Activated CD4-positive, alpha-beta T cell treated with anti-CD3 and anti-CD28 coated beads, Interleukin-2, amount 10 ng/mL, durations not matched to agents 24 days and 14 days (primary cell): ENCODE results near the gene NPIPA3. TPM values are rescaled to one million over a fixed set of nuclear protein-coding genes. Genes with fewer than 3 reads are reported as not detected.
"Not testable (repeated sequence)": the region's sequence is repeated elsewhere in the genome, so short reads cannot be mapped to it uniquely, and the experiment has no call there.

Experiments
- DNase-seq: peaks from one replicate; pipeline ENCODE4 v3.0.0; 2022
- H3K27ac Mint-ChIP-seq: one replicate; pipeline ENCODE4 v1.8.0; 2022; ENCODE audit warnings: mild to moderate bottlenecking, mixed read lengths
- H3K27me3 Mint-ChIP-seq: one replicate; pipeline ENCODE4 v1.8.0; 2022; ENCODE audit warnings: mixed read lengths
- H3K36me3 Mint-ChIP-seq: one replicate; pipeline ENCODE4 v1.8.0; 2022; ENCODE audit warnings: low read depth, mild to moderate bottlenecking, mixed read lengths
- H3K4me1 Mint-ChIP-seq: one replicate; pipeline ENCODE4 v1.8.0; 2021; ENCODE audit warnings: mixed read lengths
- H3K4me3 Mint-ChIP-seq: one replicate; pipeline ENCODE4 v1.8.0; 2022; ENCODE audit warnings: mild to moderate bottlenecking, moderate library complexity, mixed read lengths
- H3K9me3 Mint-ChIP-seq: one replicate; pipeline ENCODE4 v1.8.0; 2021; ENCODE audit warnings: mixed read lengths
- intact Hi-C: fragments of 100-400 bp; cut with micrococcal nuclease; formaldehyde crosslinking; loops from one replicate; pipeline ENCODE4 v1.15.1; 2023
- total RNA-seq: library from RNA; stranded (reverse); gene quantifications from 2 replicates; pipeline ENCODE4 v1.2.3, GENCODE V29; 2022

NPIPA3 gene
- total RNA-seq, 1 donor from 2014 or later, result 1.4 TPM

DNA sequence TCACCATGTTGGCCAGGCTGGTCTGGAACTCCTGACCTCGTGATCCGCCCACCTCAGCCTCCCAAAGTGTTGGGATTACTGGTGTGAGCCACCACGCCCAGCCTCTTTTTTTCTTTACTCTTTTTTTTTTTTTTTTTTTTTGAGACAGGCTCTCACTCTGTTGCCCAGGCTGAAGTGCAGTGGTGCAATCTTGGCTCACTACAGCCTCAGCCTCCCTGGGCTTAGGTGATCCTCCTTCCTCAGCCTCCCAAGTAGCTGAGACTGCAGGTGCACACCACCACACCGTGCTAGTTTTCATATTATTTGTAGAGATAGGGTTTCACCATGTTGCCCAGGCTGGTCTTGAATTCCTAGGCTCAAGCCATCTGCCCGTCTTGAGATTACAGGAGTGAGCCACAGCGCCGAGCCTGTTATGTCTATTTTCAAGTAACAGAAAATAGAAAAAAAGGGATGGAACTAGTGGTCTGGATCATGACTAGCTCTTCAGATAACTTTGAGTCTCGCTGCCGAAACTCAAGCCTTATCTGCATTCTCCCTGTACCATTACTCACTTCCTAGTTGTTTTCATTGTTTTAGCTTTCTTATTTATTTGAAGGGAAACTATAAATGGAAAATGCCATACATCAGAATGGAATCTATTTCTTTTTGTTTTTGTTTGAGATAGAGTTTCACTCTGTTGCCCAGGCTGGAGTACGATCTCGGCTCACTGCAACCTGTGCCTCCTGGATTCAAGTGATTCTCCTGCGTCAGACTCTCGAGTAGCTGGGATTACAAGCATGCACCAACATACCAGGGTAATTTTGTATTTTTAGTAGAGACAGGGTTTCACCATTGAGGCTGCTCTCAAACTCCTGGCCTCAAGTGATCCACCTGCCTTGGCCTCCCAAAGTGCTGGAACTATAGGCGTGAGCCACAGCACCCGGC is 17.1 kb upstream of the NPIPA3 start:
- H3K4me3 Mint-ChIP-seq, result not testable (repeated sequence)

DNA sequence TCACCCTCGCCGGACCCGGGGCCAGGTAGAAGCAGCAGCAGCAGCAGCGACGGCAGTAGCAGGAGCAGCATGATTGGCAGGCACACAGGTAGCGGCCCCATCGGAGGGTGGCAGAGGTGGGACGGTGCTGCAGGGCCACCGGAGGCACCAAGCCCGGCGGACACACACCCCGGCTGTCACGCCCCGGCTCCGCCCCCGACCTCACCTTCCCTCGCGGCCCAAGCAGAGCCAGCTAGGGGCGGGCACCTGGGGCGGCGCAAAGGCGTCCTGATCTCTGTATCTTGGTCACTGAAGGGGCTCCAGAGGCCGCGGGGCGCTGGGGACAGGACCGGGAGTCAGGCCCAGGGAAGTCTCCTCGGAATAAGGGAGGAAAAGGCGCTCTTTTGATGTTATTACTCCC is 9.1 kb upstream of the NPIPA3 start, which contains the start of gene PLA2G10:
PLA2G10 (minus strand) TSS at position 180 of the 400 bp plus-strand sequence; CDS start at position 101, 79 bp downstream.
- H3K27ac Mint-ChIP-seq, DNase-seq, H3K4me1 Mint-ChIP-seq, H3K27me3 Mint-ChIP-seq, intact Hi-C loops, H3K9me3 Mint-ChIP-seq, H3K4me3 Mint-ChIP-seq, H3K36me3 Mint-ChIP-seq: not testable (repeated sequence)

More for the DNA sequence above, 17.1 kb upstream of the NPIPA3 start:
- H3K9me3 Mint-ChIP-seq, H3K27ac Mint-ChIP-seq, H3K4me1 Mint-ChIP-seq, DNase-seq, H3K27me3 Mint-ChIP-seq, intact Hi-C loops, H3K36me3 Mint-ChIP-seq: not testable (repeated sequence)

DNA sequence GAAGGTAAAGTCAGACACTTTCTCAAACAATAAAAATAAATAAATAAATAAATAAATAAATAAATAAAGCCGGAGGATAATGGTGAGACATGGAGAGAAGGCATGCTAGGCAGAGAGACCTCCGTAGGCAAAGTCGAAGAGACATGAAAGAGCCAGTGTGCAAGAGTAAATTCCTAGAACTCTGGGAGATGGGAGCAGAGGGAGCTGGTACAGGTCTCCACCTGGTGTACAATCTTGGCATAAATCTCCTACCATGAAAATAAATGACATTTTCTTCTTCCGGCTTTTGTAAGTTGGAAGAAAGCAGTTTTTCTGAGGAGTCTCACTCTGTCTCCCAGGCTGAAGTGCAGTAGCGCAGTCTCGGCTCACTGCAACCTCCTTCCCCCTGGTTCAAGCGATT is 1.4 kb upstream of the NPIPA3 start:
- H3K9me3 Mint-ChIP-seq, H3K4me3 Mint-ChIP-seq, H3K27me3 Mint-ChIP-seq, intact Hi-C loops, H3K4me1 Mint-ChIP-seq, H3K36me3 Mint-ChIP-seq, H3K27ac Mint-ChIP-seq, DNase-seq: not testable (repeated sequence)

DNA sequence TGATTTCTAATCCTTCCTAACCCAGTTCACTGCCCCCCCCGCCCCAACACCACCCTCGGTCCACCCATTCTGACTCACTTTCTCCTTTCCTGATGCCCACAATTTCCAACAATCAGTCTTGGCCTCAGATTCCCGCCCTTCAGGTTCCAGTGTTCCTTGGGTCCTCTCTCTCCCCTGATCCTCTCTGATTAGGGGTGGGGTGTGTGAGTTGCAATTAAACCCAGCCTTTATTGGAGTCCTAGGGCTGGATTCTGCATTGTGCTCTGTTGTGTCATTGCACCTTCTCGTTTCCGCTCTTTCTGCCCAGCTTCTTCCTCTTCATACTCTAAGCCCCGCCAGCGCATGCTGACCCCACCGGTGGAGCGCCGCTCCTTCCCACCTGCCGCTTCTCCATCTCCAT is 539 bp upstream of the NPIPA3 start:
- H3K4me1 Mint-ChIP-seq, DNase-seq, H3K4me3 Mint-ChIP-seq, H3K27ac Mint-ChIP-seq, H3K9me3 Mint-ChIP-seq, intact Hi-C loops, H3K36me3 Mint-ChIP-seq, H3K27me3 Mint-ChIP-seq: not testable (repeated sequence)

DNA sequence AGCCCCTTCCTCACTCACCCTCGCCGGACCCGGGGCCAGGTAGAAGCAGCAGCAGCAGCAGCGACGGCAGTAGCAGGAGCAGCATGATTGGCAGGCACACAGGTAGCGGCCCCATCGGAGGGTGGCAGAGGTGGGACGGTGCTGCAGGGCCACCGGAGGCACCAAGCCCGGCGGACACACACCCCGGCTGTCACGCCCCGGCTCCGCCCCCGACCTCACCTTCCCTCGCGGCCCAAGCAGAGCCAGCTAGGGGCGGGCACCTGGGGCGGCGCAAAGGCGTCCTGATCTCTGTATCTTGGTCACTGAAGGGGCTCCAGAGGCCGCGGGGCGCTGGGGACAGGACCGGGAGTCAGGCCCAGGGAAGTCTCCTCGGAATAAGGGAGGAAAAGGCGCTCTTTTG is 30.0 kb downstream of the NPIPA3 start:
- intact Hi-C loops, H3K9me3 Mint-ChIP-seq, H3K27me3 Mint-ChIP-seq, DNase-seq, H3K4me1 Mint-ChIP-seq, H3K27ac Mint-ChIP-seq, H3K36me3 Mint-ChIP-seq, H3K4me3 Mint-ChIP-seq: not testable (repeated sequence)

DNA sequence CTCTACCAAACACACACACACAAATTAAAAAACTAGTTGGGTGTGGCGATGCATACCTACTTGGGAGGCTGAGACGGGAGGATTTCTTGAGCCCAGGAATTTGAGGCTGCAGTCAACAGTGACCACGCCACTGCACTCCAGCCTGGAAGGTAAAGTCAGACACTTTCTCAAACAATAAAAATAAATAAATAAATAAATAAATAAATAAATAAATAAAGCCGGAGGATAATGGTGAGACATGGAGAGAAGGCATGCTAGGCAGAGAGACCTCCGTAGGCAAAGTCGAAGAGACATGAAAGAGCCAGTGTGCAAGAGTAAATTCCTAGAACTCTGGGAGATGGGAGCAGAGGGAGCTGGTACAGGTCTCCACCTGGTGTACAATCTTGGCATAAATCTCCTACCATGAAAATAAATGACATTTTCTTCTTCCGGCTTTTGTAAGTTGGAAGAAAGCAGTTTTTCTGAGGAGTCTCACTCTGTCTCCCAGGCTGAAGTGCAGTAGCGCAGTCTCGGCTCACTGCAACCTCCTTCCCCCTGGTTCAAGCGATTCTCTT is 37.7 kb downstream of the NPIPA3 start:
- H3K9me3 Mint-ChIP-seq, H3K4me1 Mint-ChIP-seq, intact Hi-C loops, H3K27ac Mint-ChIP-seq, DNase-seq, H3K27me3 Mint-ChIP-seq, H3K4me3 Mint-ChIP-seq, H3K36me3 Mint-ChIP-seq: not testable (repeated sequence)

DNA sequence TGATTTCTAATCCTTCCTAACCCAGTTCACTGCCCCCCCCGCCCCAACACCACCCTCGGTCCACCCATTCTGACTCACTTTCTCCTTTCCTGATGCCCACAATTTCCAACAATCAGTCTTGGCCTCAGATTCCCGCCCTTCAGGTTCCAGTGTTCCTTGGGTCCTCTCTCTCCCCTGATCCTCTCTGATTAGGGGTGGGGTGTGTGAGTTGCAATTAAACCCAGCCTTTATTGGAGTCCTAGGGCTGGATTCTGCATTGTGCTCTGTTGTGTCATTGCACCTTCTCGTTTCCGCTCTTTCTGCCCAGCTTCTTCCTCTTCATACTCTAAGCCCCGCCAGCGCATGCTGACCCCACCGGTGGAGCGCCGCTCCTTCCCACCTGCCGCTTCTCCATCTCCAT is 38.6 kb downstream of the NPIPA3 start:
- DNase-seq, H3K4me3 Mint-ChIP-seq, H3K36me3 Mint-ChIP-seq, H3K9me3 Mint-ChIP-seq, H3K27ac Mint-ChIP-seq, H3K27me3 Mint-ChIP-seq, intact Hi-C loops, H3K4me1 Mint-ChIP-seq: not testable (repeated sequence)

DNA sequence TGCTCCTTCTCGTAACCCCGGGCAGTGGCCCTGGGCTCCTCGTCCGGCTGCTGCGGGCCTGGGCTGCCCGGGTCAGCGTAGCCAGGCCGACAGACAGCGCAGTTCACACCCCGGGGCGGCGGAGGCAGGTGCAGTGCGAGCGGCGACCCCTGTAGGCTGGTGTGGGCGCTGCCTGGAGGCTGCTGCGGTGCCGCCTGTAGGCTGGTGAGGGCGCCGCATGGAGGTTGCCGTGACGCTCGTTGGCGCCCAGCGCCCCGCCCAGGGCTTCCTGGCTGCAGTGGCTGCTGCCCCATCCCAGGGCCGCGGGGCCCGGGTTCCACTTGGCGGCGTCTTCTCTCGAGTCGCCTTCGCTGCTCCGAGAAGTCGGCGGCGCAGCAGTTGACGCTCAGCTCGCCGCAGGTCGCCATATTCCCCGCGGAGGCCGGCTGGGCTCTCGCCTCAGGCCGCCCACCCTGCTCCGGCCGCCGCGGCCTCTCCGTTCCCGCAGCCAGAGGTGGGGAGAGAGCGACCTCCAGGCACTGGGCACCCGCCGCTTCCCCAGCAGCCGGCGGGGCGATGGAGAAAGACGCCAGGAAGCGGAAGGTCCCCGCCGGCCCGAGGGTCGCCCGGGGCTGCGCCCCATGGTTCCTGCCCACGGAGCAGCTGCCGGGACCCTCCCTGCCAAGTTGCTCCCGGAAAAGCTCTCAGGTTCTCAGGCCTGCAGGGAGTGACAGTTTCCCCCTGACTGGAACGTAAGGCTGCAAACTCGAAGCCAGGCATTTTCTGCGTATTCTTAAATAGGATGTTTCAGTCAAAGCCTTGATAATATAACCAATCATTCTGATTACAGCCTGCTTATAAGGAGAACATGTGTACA is 39.3 kb downstream of the NPIPA3 start, which contains the start of gene NPIPA2:
NPIPA2 (plus strand) TSS at position 261 of the 856 bp plus-strand sequence. CDS start 5,533 bp downstream, outside the sequence.
- DNase-seq, H3K36me3 Mint-ChIP-seq, H3K9me3 Mint-ChIP-seq, H3K27ac Mint-ChIP-seq, H3K4me1 Mint-ChIP-seq, H3K27me3 Mint-ChIP-seq, H3K4me3 Mint-ChIP-seq, intact Hi-C loops: not testable (repeated sequence)

DNA sequence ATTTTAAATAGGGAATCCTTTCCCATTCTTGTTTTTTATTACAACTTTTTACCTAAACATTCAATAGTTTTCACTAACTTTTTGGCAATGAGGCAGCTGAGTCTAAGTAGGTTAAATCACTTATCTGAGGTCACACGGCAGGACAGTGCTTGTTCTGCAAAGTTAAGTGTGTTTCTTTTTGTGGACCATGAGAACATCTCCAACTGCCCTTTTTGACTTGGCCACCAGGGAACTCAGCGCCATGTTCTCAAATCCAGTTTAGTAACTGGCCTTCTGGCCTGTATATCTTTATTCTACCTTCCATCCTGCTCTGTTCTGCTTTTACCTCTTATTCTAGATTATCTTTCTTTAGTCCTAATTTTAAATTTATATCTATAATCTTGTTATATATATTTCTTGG is 70.4 kb downstream of the NPIPA3 start:
- H3K27ac Mint-ChIP-seq, H3K4me3 Mint-ChIP-seq, H3K4me1 Mint-ChIP-seq, intact Hi-C loops, H3K36me3 Mint-ChIP-seq, H3K27me3 Mint-ChIP-seq, DNase-seq, H3K9me3 Mint-ChIP-seq: not testable (repeated sequence)

DNA sequence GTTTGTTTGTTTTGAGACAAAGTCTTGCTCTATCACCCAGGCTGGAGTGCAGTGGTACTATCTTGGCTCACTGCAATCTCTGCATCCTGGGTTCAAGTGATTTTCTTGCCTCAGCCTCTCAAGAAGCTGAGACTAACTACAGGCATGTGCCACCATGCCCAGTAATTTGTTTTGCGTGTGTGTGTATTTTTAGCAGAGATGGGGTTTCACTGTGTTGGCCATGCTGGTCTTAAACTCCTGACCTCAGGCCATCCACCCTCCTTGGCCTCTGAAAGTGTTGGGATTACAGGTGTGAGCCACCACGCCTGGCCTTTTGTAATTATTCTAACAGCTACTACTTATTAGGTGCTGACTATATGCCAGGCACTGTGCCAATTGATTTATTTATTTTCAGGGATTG is 72.4 kb downstream of the NPIPA3 start:
- intact Hi-C loops, H3K36me3 Mint-ChIP-seq, H3K27me3 Mint-ChIP-seq, H3K9me3 Mint-ChIP-seq, DNase-seq, H3K4me3 Mint-ChIP-seq, H3K4me1 Mint-ChIP-seq, H3K27ac Mint-ChIP-seq: not testable (repeated sequence)

Other genes starting within 250 kb of the NPIPA3 start
- 55.6 and 58.6 TPM in 2 replicates for gene PARN, start 73.2 kb upstream of the NPIPA3 start, total RNA-seq
- gene BFAR, start 70.5 kb upstream of the NPIPA3 start, total RNA-seq, result 59.3 and 63.4 TPM in 2 replicates
- gene PLA2G10, start 9.1 kb upstream of the NPIPA3 start, total RNA-seq, result not detected in 2 replicates
- gene NPIPA2, start 39.1 kb downstream of the NPIPA3 start, total RNA-seq, result 3.1 and 6.5 TPM in 2 replicates
- gene NOMO1, start 130.3 kb downstream of the NPIPA3 start, total RNA-seq, result 86.1 and 87.3 TPM in 2 replicates
- 120 and 122 TPM in 2 replicates for gene NPIPA1, start 234.0 kb downstream of the NPIPA3 start, total RNA-seq